WERI-Rb-1 (cell line): ENCODE measurements around the gene TSPAN17.

Experiments used
- DNase-seq: peaks from one replicate; pipeline ENCODE4 v3.0.0-alpha.2; 2020
- H3K27ac ChIP-seq: fragments of 250-450 bp; sonication (Bioruptor Pico); 2 replicates; pipeline ENCODE4 v1.5.1; 2020; ENCODE audit warnings: mild to moderate bottlenecking, moderate library complexity
- H3K27me3 ChIP-seq: fragments of 250-450 bp; sonication (Bioruptor Pico); 2 replicates; pipeline ENCODE4 v1.5.1; 2021; ENCODE audit warnings: mild to moderate bottlenecking, low read depth, moderate library complexity; ENCODE audit not compliant: insufficient read depth, severe bottlenecking
- H3K36me3 ChIP-seq: fragments of 250-450 bp; sonication (Bioruptor Pico); 2 replicates; pipeline ENCODE4 v1.5.1; 2020; ENCODE audit warnings: mild to moderate bottlenecking, moderate library complexity
- H3K4me3 ChIP-seq: 2 replicates; pipeline ENCODE4 v1.5.1; 2011; ENCODE audit warnings: low read depth, mild to moderate bottlenecking, control low read depth, low read length
- H3K9me3 ChIP-seq: fragments of 250-450 bp; sonication (Bioruptor Pico); 2 replicates; pipeline ENCODE4 v1.5.1; 2021; ENCODE audit warnings: mild to moderate bottlenecking, moderate library complexity; ENCODE audit not compliant: severe bottlenecking
- TF ChIP-seq, protein P1 (sequence below): IDR thresholded peaks from 2 replicates; pipeline ENCODE4 v1.5.1; 2011; ENCODE audit warnings: low read depth, mild to moderate bottlenecking, control low read depth, inconsistent platforms, low read length

Gene TSPAN17

DNA sequence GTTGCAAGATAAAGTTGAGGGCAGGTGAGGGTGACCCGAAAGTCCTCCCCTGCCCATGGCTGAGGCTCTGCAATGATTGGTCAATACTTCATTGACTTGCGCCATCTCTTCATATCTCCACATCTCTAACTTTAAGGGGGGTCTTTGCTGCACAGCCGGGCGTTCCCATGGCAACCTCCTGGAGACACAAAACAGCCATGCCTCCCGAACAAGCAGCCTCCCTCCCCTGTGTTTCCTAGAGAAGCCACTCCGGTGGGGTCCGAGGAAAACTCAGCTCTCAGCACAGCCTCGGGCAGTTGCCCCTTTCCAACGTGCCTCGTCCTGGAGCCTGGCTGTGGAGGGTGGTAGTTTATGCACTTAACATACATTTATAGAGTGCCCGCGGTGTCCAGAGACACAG lies 57.5 kb downstream of the TSPAN17 start:
- DNase-seq = no peak
- TF ChIP-seq, protein P1, sequence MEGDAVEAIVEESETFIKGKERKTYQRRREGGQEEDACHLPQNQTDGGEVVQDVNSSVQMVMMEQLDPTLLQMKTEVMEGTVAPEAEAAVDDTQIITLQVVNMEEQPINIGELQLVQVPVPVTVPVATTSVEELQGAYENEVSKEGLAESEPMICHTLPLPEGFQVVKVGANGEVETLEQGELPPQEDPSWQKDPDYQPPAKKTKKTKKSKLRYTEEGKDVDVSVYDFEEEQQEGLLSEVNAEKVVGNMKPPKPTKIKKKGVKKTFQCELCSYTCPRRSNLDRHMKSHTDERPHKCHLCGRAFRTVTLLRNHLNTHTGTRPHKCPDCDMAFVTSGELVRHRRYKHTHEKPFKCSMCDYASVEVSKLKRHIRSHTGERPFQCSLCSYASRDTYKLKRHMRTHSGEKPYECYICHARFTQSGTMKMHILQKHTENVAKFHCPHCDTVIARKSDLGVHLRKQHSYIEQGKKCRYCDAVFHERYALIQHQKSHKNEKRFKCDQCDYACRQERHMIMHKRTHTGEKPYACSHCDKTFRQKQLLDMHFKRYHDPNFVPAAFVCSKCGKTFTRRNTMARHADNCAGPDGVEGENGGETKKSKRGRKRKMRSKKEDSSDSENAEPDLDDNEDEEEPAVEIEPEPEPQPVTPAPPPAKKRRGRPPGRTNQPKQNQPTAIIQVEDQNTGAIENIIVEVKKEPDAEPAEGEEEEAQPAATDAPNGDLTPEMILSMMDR = no peak
- H3K9me3 ChIP-seq = no peaks in the 10 kb centered on the region
- H3K27me3 ChIP-seq = no peaks in the 10 kb centered on the region
- H3K27ac ChIP-seq = no peak overlapping the region
- no peaks in the 10 kb centered on the region for H3K36me3 ChIP-seq
- H3K4me3 ChIP-seq = no peak overlapping the region
